ENCODE results near the gene PLAAT2. TPM values are rescaled to one million over a fixed set of nuclear protein-coding genes. Genes with fewer than 3 reads are reported as not detected.

The PLAAT2 gene
- total and polyA plus RNA-seq, 2 of the 13 experiments (the other 11 are each of a cell fraction or from before 2014, with no cell fraction given) = 0.22 TPM; not detected in 1

GRCh38 chr11:63603180-63603518 lies 40.0 kb upstream of the PLAAT2 start (continued):
- TF ChIP-seq SNAPC4 (CRISPR knock-in tag; IDR thresholded peaks at IDR 0.05) (no peak), ZNF709 (CRISPR knock-in tag; IDR thresholded peaks at IDR 0.05) (no peak), ATF1 (CRISPR knock-in tag; IDR thresholded peaks at IDR 0.05) (no peak), RNF2 (conservative IDR thresholded peaks at IDR 0.05; ENCODE audit: low read depth) (no peak), JUND (CRISPR knock-in tag; IDR thresholded peaks at IDR 0.05) (no peak), ZSCAN9 (CRISPR knock-in tag; IDR thresholded peaks at IDR 0.05; ENCODE audit: borderline replicate concordance) (no peak), KDM1A (CRISPR knock-in tag; IDR thresholded peaks at IDR 0.05) (no peak), ZUFSP (CRISPR knock-in tag; IDR thresholded peaks at IDR 0.05; ENCODE audit: borderline replicate concordance) (no peak), ZNF574 (CRISPR knock-in tag; IDR thresholded peaks at IDR 0.05) (no peak), GATAD1 (CRISPR knock-in tag; IDR thresholded peaks at IDR 0.05) (no peak), KAT7 (CRISPR knock-in tag; IDR thresholded peaks at IDR 0.05; ENCODE audit: borderline replicate concordance) (0 out of 2 replicates have a peak, but pooled peaks have one; percentile 34), ZSCAN5A (CRISPR knock-in tag; IDR thresholded peaks at IDR 0.05; ENCODE audit: borderline replicate concordance) (no peak), SKI (IDR thresholded peaks at IDR 0.05; ENCODE audit: partially characterized antibody) (peak; percentile 80), ZNF800 (CRISPR knock-in tag; IDR thresholded peaks at IDR 0.05) (no peak), ZNF251 (CRISPR knock-in tag; IDR thresholded peaks at IDR 0.05) (no peak), PLRG1 (conservative IDR thresholded peaks at IDR 0.05) (no peak), ZNF792 (CRISPR knock-in tag; IDR thresholded peaks at IDR 0.05) (no peak), HDAC1 (CRISPR knock-in tag; IDR thresholded peaks at IDR 0.05) (peak; percentile 56)
